ENCODE results near the gene MUCL3. TPM values are rescaled to one million over a fixed set of nuclear protein-coding genes. Genes with fewer than 3 reads are reported as not detected.

The MUCL3 gene
- total and polyA plus RNA-seq, 2 of the 8 experiments (the other 6 are each of a cell fraction or from before 2014, with no cell fraction given) = 0.15 to 0.37 TPM

DNA sequence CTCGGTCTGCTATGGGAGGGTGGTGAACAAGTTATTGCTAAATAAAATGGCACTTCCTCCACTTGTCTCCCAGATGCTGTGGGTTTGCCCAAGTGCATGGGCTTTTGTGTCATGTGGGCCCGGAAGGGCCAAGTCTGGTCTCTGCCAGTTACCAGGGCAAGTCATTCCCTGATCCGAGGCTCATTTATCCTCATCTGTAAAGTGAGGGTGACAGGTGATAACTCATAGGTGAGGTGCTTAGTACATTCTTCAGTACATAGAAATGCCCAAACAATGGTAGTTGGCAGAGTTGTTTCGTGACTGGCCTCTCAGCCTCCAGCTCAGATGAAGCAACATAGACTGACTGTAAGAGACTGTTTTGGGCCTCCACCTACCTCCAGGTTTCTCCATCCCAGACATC is 2.0 kb upstream of the MUCL3 start:
- H2BK15ac ChIP-seq (ENCODE audit: low read length) = 0 out of 2 replicates have a peak overlapping the region, but pooled peaks have one; percentile 18
- POLR2A ChIA-PET (ENCODE audit: partially characterized antibody) = no interaction called here
- no peak overlapping the region for H2BK5ac ChIP-seq (ENCODE audit: low read depth, low read length)
- CTCF ChIA-PET (ENCODE audit: partially characterized antibody) = interaction anchor here (0.7 to 6.5 kb wide), 8 partner anchors 9 to 348 kb away, joined by 3 to 52 read pairs (median 5); partner anchors contain the start of gene VARS2
- H4K91ac ChIP-seq (replicated peaks; ENCODE audit: insufficient read length, low read length) = no peak overlapping the region
- H4K20me1 ChIP-seq (replicated peaks in 1 of 2; ENCODE audit: control insufficient read depth in 1 of 2, insufficient read depth in 2 of 2, low read length in 2 of 2) = no peaks in the 10 kb centered on the region
- no peak overlapping the region for H3K4ac ChIP-seq (replicated peaks; ENCODE audit: insufficient read length, low read depth, low read length)
- no peak overlapping the region for H3K4me3 ChIP-seq (ENCODE audit: extremely low read depth in 1 of 4, insufficient read depth in 2 of 4, low read depth in 3 of 4, low read length in 4 of 4)
- FAIRE-seq (no peak), DNase-seq (ENCODE audit: low read depth in 1 of 2, low spot score in 2 of 2) (no peak)
- H3K9me3 ChIP-seq (ENCODE audit: insufficient read depth in 2 of 2, low read depth in 1 of 2, low read length in 1 of 2) = no peaks in the 10 kb centered on the region
- 85% methylated on average over 4 of the region's 4 CpGs; no CpG with 5 or more reads in 1 of the 2 experiments for WGBS, 2 experiments (ENCODE audit: extremely low coverage in 1 of 2, insufficient coverage in 1 of 2, insufficient read length in 1 of 2, insufficient replicate concordance in 2 of 2, low coverage in 1 of 2, low lambda C conversion rate in 2 of 2, missing lambda C conversion rate in 1 of 2)
- no peak overlapping the region for H4K8ac ChIP-seq (ENCODE audit: extremely low read depth, insufficient read depth, low read length)
- H3K79me2 ChIP-seq (ENCODE audit: control insufficient read depth in 1 of 2, insufficient read depth in 2 of 2, low read length in 2 of 2) = no peaks in the 10 kb centered on the region
- no peaks in the 10 kb centered on the region for H3K79me1 ChIP-seq (ENCODE audit: low read depth, low read length)
- no peak overlapping the region for H3K9ac ChIP-seq (replicated peaks in 1 of 4; ENCODE audit: extremely low read depth in 1 of 4, low read depth in 3 of 4, low read length in 3 of 4)
- peak overlapping the region; percentile 61; the same call in 1 of the 2 replicates for H2BK20ac ChIP-seq (ENCODE audit: low read length)
- H3K14ac ChIP-seq (ENCODE audit: insufficient read length) = no peak overlapping the region
- H3K23ac ChIP-seq (ENCODE audit: insufficient read length) = no peak overlapping the region
- no peak overlapping the region; the same call in 1 of the 2 replicates for H3K18ac ChIP-seq (ENCODE audit: extremely low read depth, low read length)
- H2BK120ac ChIP-seq (replicated peaks; ENCODE audit: low read depth, low read length) = no peak overlapping the region
- H3K23me2 ChIP-seq (ENCODE audit: low read depth, low read length) = no peaks in the 10 kb centered on the region
- no peak overlapping the region for H3K56ac ChIP-seq (replicated peaks; ENCODE audit: insufficient read length, low read depth, low read length)
- H3K4me1 ChIP-seq (replicated peaks in 1 of 4; ENCODE audit: control insufficient read depth in 3 of 4, insufficient read depth in 4 of 4, low read length in 3 of 4) = peaks cover 6 to 11% (median 9%) of the 10 kb centered on the region in 4 experiments
- H3K27ac ChIP-seq (ENCODE audit: low read depth, low read length) = no peak overlapping the region
- no peak overlapping the region for H2AK5ac ChIP-seq (ENCODE audit: low read depth, low read length)
- H3K36me3 ChIP-seq (ENCODE audit: control insufficient read depth in 2 of 4, insufficient read depth in 4 of 4, low read length in 3 of 4) = no peaks in the 10 kb centered on the region
- H3K4me2 ChIP-seq (ENCODE audit: insufficient read depth in 1 of 2, low read depth in 2 of 2, low read length in 2 of 2) = no peak overlapping the region
- no peaks in the 10 kb centered on the region; a peak in 1 of 7 replicates for H3K27me3 ChIP-seq (replicated peaks in 1 of 4; ENCODE audit: control insufficient read depth in 3 of 4, extremely low read depth in 1 of 4, insufficient read depth in 3 of 4, low read length in 3 of 4)
- H4K5ac ChIP-seq (ENCODE audit: insufficient read length, low read depth, low read length) = no peak overlapping the region
- no peak overlapping the region for H2BK12ac ChIP-seq (ENCODE audit: low read depth, low read length)
- 0 out of 2 replicates have a peak overlapping the region, but pooled peaks have one; percentile 8 for H2AFZ ChIP-seq (ENCODE audit: low read length)
- no peak for TF ChIP-seq NRF1 (IDR thresholded peaks at IDR 0.05; ENCODE audit: low read depth, low read length)
- no peak for TF ChIP-seq BACH1 (IDR thresholded peaks at IDR 0.05; ENCODE audit: low read length)
- no peak for TF ChIP-seq SP4 (IDR thresholded peaks at IDR 0.05; ENCODE audit: low read length)
- no peak for TF ChIP-seq CBX5 (IDR thresholded peaks at IDR 0.05; ENCODE audit: low read depth, low read length)

Measured in H1 (cell line).